DMS 273 treated with DMSO at 0.1 percent for 48 hours (cell line): ENCODE results near the gene PCBP2.
"Not testable (repeated sequence)": the region's sequence is repeated elsewhere in the genome, so short reads cannot be mapped to it uniquely, and the experiment has no call there.

ENCODE experiments used
- DNase-seq: peaks from one replicate; lab custom pipeline; 2025; lab: John Stamatoyannopoulos, UW

PCBP2 gene

GRCh38 chr12:53451661-53452158 lies at the start of gene PCBP2:
TSS of gene PCBP2 (plus strand) at chr12:53452102. CDS start at chr12:53454801, 2,699 bp downstream.
- peak; percentile 95 for DNase-seq

- not testable (repeated sequence) for DNase-seq
These were observed 49.6 kb upstream of the PCBP2 start for GRCh38 chr12:53402351-53402750.

- DNase-seq: no peak
These were observed 49.0 kb upstream of the PCBP2 start for GRCh38 chr12:53402871-53403270.

GRCh38 chr12:53410951-53411350 lies 41.0 kb upstream of the PCBP2 start:
- DNase-seq: no peak

- no peak for DNase-seq
These were observed 38.3 kb upstream of the PCBP2 start for GRCh38 chr12:53413485-53414204.

GRCh38 chr12:53414756-53415417 lies 37.0 kb upstream of the PCBP2 start:
- no peak for DNase-seq

- not testable (repeated sequence) for DNase-seq
These were observed 36.0 kb upstream of the PCBP2 start for GRCh38 chr12:53415752-53416389.

- not testable (repeated sequence) for DNase-seq
These were observed 34.5 kb upstream of the PCBP2 start for GRCh38 chr12:53417291-53417816.

- no peak for DNase-seq
These were observed 33.7 kb upstream of the PCBP2 start for GRCh38 chr12:53418221-53418620.

- no peak for DNase-seq
These were observed 32.1 kb upstream of the PCBP2 start for GRCh38 chr12:53419756-53420155.

- DNase-seq: not testable (repeated sequence)
These were observed 29.7 kb upstream of the PCBP2 start for GRCh38 chr12:53422247-53422646.

GRCh38 chr12:53423597-53423996 lies 28.3 kb upstream of the PCBP2 start, which contains the start of gene AMHR2:
TSS of gene AMHR2 (plus strand) at chr12:53423855. CDS start at chr12:53423935, 80 bp downstream.
- DNase-seq: no peak

GRCh38 chr12:53424626-53425514 lies 27.0 kb upstream of the PCBP2 start:
- DNase-seq: no peak

- DNase-seq: no peak
These were observed 26.3 kb upstream of the PCBP2 start for GRCh38 chr12:53425515-53426150.

GRCh38 chr12:53427905-53428594 lies 23.9 kb upstream of the PCBP2 start:
- no peak for DNase-seq

GRCh38 chr12:53428741-53429140 lies 23.2 kb upstream of the PCBP2 start:
- no peak for DNase-seq

- no peak for DNase-seq
These were observed 21.8 kb upstream of the PCBP2 start for GRCh38 chr12:53430116-53430515.

- DNase-seq: no peak
These were observed 20.7 kb upstream of the PCBP2 start for GRCh38 chr12:53431187-53431586.

GRCh38 chr12:53435326-53435725 lies 16.6 kb upstream of the PCBP2 start:
- not testable (repeated sequence) for DNase-seq

GRCh38 chr12:53439582-53439981 lies 12.3 kb upstream of the PCBP2 start:
- not testable (repeated sequence) for DNase-seq
